GM23338 (cell line): Measurements from ENCODE around the gene SH2D5. TPM values are rescaled to one million over a fixed set of nuclear protein-coding genes. Genes with fewer than 3 reads are reported as not detected.

ENCODE experiments used
- ATAC-seq: fragments of 200-7000 bp; cut with Tn5 transposase; 3 replicates; pipeline ENCODE4 v1.9.1; 2020
- DNase-seq: peaks from one replicate; pipeline ENCODE4 v3.0.0-alpha.2; 2015; ENCODE audit warnings: low spot score
- H2AFZ ChIP-seq: fragments of 200-600 bp; sonication (generic); 2 replicates; pipeline ENCODE4 v1.8.0; 2016; ENCODE audit warnings: antibody characterized with exemption, mild to moderate bottlenecking, moderate library complexity
- H3F3A ChIP-seq: fragments of 200-600 bp; sonication (generic); replicated peaks from 2 replicates; pipeline ENCODE4 v1.8.0; 2017; ENCODE audit warnings: antibody characterized with exemption, mixed run types, low read depth
- H3K27ac ChIP-seq: fragments of 200-600 bp; sonication (generic); 2 replicates; pipeline ENCODE4 v1.6.1; 2016; ENCODE audit warnings: low read depth
- H3K27me3 ChIP-seq: fragments of 200-600 bp; sonication (generic); 2 replicates; pipeline ENCODE4 v1.8.0; 2016; ENCODE audit warnings: mild to moderate bottlenecking, mixed run types, moderate library complexity; ENCODE audit not compliant: insufficient read depth
- H3K36me3 ChIP-seq: fragments of 200-600 bp; sonication (generic); 2 replicates; pipeline ENCODE4 v1.8.0; 2016; ENCODE audit warnings: mild to moderate bottlenecking; ENCODE audit not compliant: insufficient read depth
- H3K4me1 ChIP-seq: fragments of 200-600 bp; sonication (generic); 2 replicates; pipeline ENCODE4 v1.8.0; 2016; ENCODE audit warnings: mild to moderate bottlenecking, moderate library complexity; ENCODE audit not compliant: insufficient read depth
- H3K4me2 ChIP-seq: fragments of 200-600 bp; sonication (generic); 2 replicates; pipeline ENCODE4 v1.7.1; 2017; ENCODE audit warnings: mixed run types
- H3K4me3 ChIP-seq: fragments of 200-600 bp; sonication (generic); 2 replicates; pipeline ENCODE4 v1.6.1; 2016; ENCODE audit warnings: mixed run types
- H3K79me2 ChIP-seq: fragments of 200-600 bp; sonication (generic); replicated peaks from 2 replicates; pipeline ENCODE4 v1.8.0; 2017; ENCODE audit warnings: mild to moderate bottlenecking; ENCODE audit not compliant: insufficient read depth
- H3K9me2 ChIP-seq: fragments of 200-600 bp; sonication (generic); 2 replicates; pipeline ENCODE4 v1.8.0; 2017; ENCODE audit not compliant: insufficient read depth
- H4K20me1 ChIP-seq: fragments of 200-600 bp; sonication (generic); replicated peaks from 2 replicates; pipeline ENCODE4 v1.8.0; 2017; ENCODE audit warnings: mild to moderate bottlenecking; ENCODE audit not compliant: insufficient read depth
- H3K27ac Mint-ChIP-seq: 2 replicates; pipeline ENCODE4 v1.8.0; 2020; ENCODE audit warnings: inconsistent platforms, mild to moderate bottlenecking, moderate library complexity, mixed read lengths
- H3K27me3 Mint-ChIP-seq: 3 replicates; pipeline ENCODE4 v1.8.0; 2022; ENCODE audit warnings: low read depth, mild to moderate bottlenecking, moderate library complexity, mixed read lengths, inconsistent platforms; ENCODE audit not compliant: insufficient read depth, poor library complexity
- H3K36me3 Mint-ChIP-seq: 3 replicates; pipeline ENCODE4 v1.8.0; 2021; ENCODE audit warnings: low read depth, mild to moderate bottlenecking, inconsistent platforms, moderate library complexity, mixed read lengths
- H3K4me1 Mint-ChIP-seq: 3 replicates; pipeline ENCODE4 v1.8.0; 2020; ENCODE audit warnings: mild to moderate bottlenecking, inconsistent platforms, mixed read lengths
- H3K4me3 Mint-ChIP-seq: 3 replicates; pipeline ENCODE4 v1.8.0; 2021; ENCODE audit warnings: moderate library complexity, mild to moderate bottlenecking, inconsistent platforms, mixed read lengths
- H3K9me3 Mint-ChIP-seq: 3 replicates; pipeline ENCODE4 v1.8.0; 2020; ENCODE audit warnings: moderate library complexity, mild to moderate bottlenecking, inconsistent platforms, mixed read lengths
- CREB1 ChIP-seq: fragments of 250-450 bp; sonication (Bioruptor Pico); IDR thresholded peaks from 2 replicates; pipeline ENCODE4 v1.5.0; 2020; ENCODE audit warnings: low read depth, mild to moderate bottlenecking, moderate library complexity
- EZH2phosphoT487 ChIP-seq: fragments of 200-600 bp; sonication (generic); IDR thresholded peaks from one replicate; pipeline ENCODE4 v1.8.1; 2018; ENCODE audit warnings: antibody characterized with exemption; ENCODE audit not compliant: unreplicated experiment
- POLR2AphosphoS5 ChIP-seq: IDR thresholded peaks from 2 replicates; pipeline ENCODE4 v1.6.1; 2016; ENCODE audit warnings: antibody characterized with exemption, low read depth
- ZNF331 ChIP-seq: fragments of 250-450 bp; sonication (Bioruptor Pico); IDR thresholded peaks from 2 replicates; pipeline ENCODE4 v1.5.0; 2020; ENCODE audit warnings: low read depth, mild to moderate bottlenecking, moderate library complexity
- ZNF462 ChIP-seq: fragments of 250-450 bp; sonication (Bioruptor Pico); IDR thresholded peaks from 2 replicates; pipeline ENCODE4 v1.5.0; 2020; ENCODE audit warnings: mild to moderate bottlenecking, moderate library complexity
- polyA plus RNA-seq: library from polyadenylated mRNA; unstranded; fragments of >200 nt; fragmentation: Nextera tagmentation; extraction: Ambion mirVana; gene quantifications from 2 replicates; pipeline ENCODE4 v1.2.1, GENCODE V29; 2016
- total RNA-seq: library from RNA; depleted of rRNA; stranded (reverse); fragments of >200 nt; shearing (Covaris generic); gene quantifications from 2 replicates; pipeline ENCODE4 v1.2.3, GENCODE V29; 2014
- TF ChIP-seq, protein P1 (sequence below): IDR thresholded peaks from 2 replicates; pipeline ENCODE4 v1.6.1; 2016; ENCODE audit warnings: antibody characterized with exemption

The SH2D5 gene
- total and polyA plus RNA-seq, 2 experiments from 2014 or later, result 5.0 to 24.8 TPM

DNA sequence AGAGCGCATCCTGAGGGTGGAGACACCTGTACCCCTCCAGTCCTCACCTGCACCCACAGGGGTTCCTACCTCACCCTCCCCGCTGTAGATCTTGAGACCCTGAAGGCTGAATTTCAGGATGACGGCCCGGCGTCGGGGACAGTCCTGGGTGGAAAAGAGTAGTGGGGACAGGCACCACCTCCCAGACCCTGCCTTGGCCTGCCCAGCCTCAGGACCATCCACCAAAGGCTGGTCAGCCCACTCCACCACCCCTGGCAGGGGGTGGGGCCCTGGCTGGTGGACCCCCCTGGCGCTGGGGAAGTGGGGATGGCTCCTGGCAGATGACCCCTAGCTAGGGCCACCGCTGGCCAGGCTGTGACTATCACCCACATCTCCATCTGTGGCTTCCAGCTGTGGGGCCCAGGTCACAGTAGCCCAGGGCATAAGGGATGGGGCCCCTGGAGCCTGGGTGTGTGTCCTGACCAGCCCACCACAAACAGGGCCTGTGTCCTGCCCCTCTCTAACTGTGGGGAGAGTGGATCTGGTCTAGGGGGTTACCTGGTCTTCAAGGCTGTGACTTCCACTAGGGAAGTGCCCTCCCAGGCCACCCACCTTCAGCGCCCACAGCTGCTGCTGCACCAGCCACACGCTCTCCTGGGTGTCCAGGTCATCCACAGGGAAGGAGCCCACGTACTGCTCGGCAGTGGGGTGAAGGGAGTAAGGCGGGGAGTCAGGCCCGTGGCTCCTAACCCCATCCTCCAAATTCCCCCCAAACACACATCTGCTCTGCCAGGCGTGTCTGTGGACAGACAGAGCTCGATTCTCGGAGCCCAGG, 5.4 kb downstream of the SH2D5 start (continued):
- TF ChIP-seq ZNF462 (CRISPR knock-in tag) (no peak), CREB1 (no peak), ZNF331 (CRISPR knock-in tag) (no peak)

GRCh38 chr1:20726118-20726911, 6.2 kb downstream of the SH2D5 start:
- Mint-ChIP-seq H3K36me3 (no peaks in the 10 kb centered on the region; the same call in 2 of the 3 replicates), H3K4me1 (peaks cover 34% of the 10 kb centered on the region), H3K27me3 (peaks cover 17% of the 10 kb centered on the region), H3K4me3 (no peak overlapping the region), H3K27ac (no peak overlapping the region; the same call in 1 of the 2 replicates), H3K9me3 (no peaks in the 10 kb centered on the region)
- no peak overlapping the region for H2AFZ ChIP-seq
- no peaks in the 10 kb centered on the region for H3K9me2 ChIP-seq
- H3K36me3 ChIP-seq, result no peaks in the 10 kb centered on the region
- no peak overlapping the region for H3K4me3 ChIP-seq
- H4K20me1 ChIP-seq, result no peaks in the 10 kb centered on the region; the same call in 1 of the 2 replicates
- H3K79me2 ChIP-seq, result no peaks in the 10 kb centered on the region
- DNase-seq (no peak), ATAC-seq (no peak)
- H3K27ac ChIP-seq, result no peak overlapping the region
- no peaks in the 10 kb centered on the region for H3F3A ChIP-seq
- H3K4me1 ChIP-seq, result peaks cover 29% of the 10 kb centered on the region
- no peak overlapping the region for H3K4me2 ChIP-seq
- H3K27me3 ChIP-seq, result peaks cover 15% of the 10 kb centered on the region
- no peak for TF ChIP-seq EZH2phosphoT487
- TF ChIP-seq ZNF462 (CRISPR knock-in tag), result no peak
- TF ChIP-seq, protein P1, sequence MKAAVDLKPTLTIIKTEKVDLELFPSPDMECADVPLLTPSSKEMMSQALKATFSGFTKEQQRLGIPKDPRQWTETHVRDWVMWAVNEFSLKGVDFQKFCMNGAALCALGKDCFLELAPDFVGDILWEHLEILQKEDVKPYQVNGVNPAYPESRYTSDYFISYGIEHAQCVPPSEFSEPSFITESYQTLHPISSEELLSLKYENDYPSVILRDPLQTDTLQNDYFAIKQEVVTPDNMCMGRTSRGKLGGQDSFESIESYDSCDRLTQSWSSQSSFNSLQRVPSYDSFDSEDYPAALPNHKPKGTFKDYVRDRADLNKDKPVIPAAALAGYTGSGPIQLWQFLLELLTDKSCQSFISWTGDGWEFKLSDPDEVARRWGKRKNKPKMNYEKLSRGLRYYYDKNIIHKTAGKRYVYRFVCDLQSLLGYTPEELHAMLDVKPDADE, result no peak
- no peak for TF ChIP-seq POLR2AphosphoS5
